H1 (cell line): ENCODE measurements around the gene FJX1. TPM values are rescaled to one million over a fixed set of nuclear protein-coding genes. Genes with fewer than 3 reads are reported as not detected.

Experiments
- CTCF ChIA-PET: fragments of 300-600 bp; sonication (Branson Sonifier 250); formaldehyde crosslinking; loops from one replicate; lab custom pipeline; 2021; ENCODE audit not compliant: partially characterized antibody; lab: Charles Lee
- POLR2A ChIA-PET: fragments of 300-600 bp; sonication (Branson Sonifier 250); formaldehyde crosslinking; loops from one replicate; lab custom pipeline; 2021; ENCODE audit warnings: inconsistent platforms; ENCODE audit not compliant: partially characterized antibody; lab: Charles Lee
- DNase-seq, 2 experiments: peaks; one replicate each; pipeline versions ENCODE4 v3.0.0 to v3.0.0-alpha.2; 2010 to 2022; ENCODE audit warnings: low spot score in 2 of 2, low read depth in 1 of 2, mixed read lengths in 1 of 2
- FAIRE-seq: peaks from 2 replicates; lab custom pipeline; 2011; peaks lifted over from hg19 to GRCh38; lab: Jason Lieb, UNC
- H2AFZ ChIP-seq: 2 replicates; pipeline ENCODE4 v1.8.1; 2012; ENCODE audit warnings: low read length, inconsistent platforms
- H2AK5ac ChIP-seq: 2 replicates; pipeline ENCODE4 v1.6.1; 2013; ENCODE audit warnings: low read depth, low read length
- H2BK120ac ChIP-seq: replicated peaks from 2 replicates; pipeline ENCODE3; 2013; ENCODE audit warnings: low read depth, low read length, inconsistent platforms
- H2BK12ac ChIP-seq: 2 replicates; pipeline ENCODE4 v1.6.1; 2013; ENCODE audit warnings: low read depth, low read length
- H2BK15ac ChIP-seq: 2 replicates; pipeline ENCODE4 v1.6.1; 2013; ENCODE audit warnings: low read length
- H2BK20ac ChIP-seq: 2 replicates; pipeline ENCODE4 v1.6.1; 2013; ENCODE audit warnings: low read length
- H2BK5ac ChIP-seq: 2 replicates; pipeline ENCODE4 v1.6.1; 2013; ENCODE audit warnings: low read depth, low read length
- H3K14ac ChIP-seq: 2 replicates; pipeline ENCODE4 v1.6.1; 2013; ENCODE audit warnings: inconsistent platforms; ENCODE audit not compliant: insufficient read length
- H3K18ac ChIP-seq: 2 replicates; pipeline ENCODE4 v1.6.1; 2013; ENCODE audit warnings: low read length; ENCODE audit errors: extremely low read depth
- H3K23ac ChIP-seq: 2 replicates; pipeline ENCODE4 v1.6.1; 2013; ENCODE audit warnings: inconsistent platforms; ENCODE audit not compliant: insufficient read length
- H3K23me2 ChIP-seq: 2 replicates; pipeline ENCODE4 v1.6.1; 2013; ENCODE audit warnings: low read depth, low read length
- H3K27ac ChIP-seq: 2 replicates; pipeline ENCODE4 v1.6.1; 2011; ENCODE audit warnings: low read depth, low read length, inconsistent platforms
- H3K27me3 ChIP-seq, 4 experiments: replicated peaks in 1 of 4; 1 replicate in 1 of 4; 2 replicates in 3 of 4; pipeline versions ENCODE4 v1.6.1 to v1.8.1; 2011 to 2013; ENCODE audit warnings: low read length in 3 of 4, mild to moderate bottlenecking in 3 of 4, inconsistent platforms in 2 of 4, mixed read lengths in 2 of 4, moderate library complexity in 1 of 4; ENCODE audit not compliant: control insufficient read depth in 3 of 4, insufficient read depth in 3 of 4; ENCODE audit errors: extremely low read depth in 1 of 4
- H3K36me3 ChIP-seq, 4 experiments: 2 replicates each; pipeline versions ENCODE4 v1.6.1 to v1.8.1; 2011 to 2013; ENCODE audit warnings: mild to moderate bottlenecking in 4 of 4, low read length in 3 of 4, moderate library complexity in 2 of 4, control low read depth in 1 of 4, inconsistent platforms in 1 of 4; ENCODE audit not compliant: insufficient read depth in 4 of 4, control insufficient read depth in 2 of 4
- H3K4ac ChIP-seq: replicated peaks from 2 replicates; pipeline ENCODE3; 2013; ENCODE audit warnings: low read length, low read depth, mixed read lengths, inconsistent platforms; ENCODE audit not compliant: insufficient read length
- H3K4me1 ChIP-seq, 4 experiments: replicated peaks in 1 of 4; 1 replicate in 1 of 4; 2 replicates in 3 of 4; pipeline versions ENCODE4 v1.6.1 to v1.8.1; 2011 to 2013; ENCODE audit warnings: low read length in 3 of 4, inconsistent platforms in 2 of 4, mixed read lengths in 1 of 4; ENCODE audit not compliant: insufficient read depth in 4 of 4, control insufficient read depth in 3 of 4
- H3K4me2 ChIP-seq, 2 experiments: 2 replicates each; pipeline versions ENCODE4 v1.6.1 to v1.8.1; 2011 to 2013; ENCODE audit warnings: low read depth in 2 of 2, low read length in 2 of 2, control low read depth in 1 of 2, inconsistent platforms in 1 of 2, mild to moderate bottlenecking in 1 of 2; ENCODE audit not compliant: insufficient read depth in 1 of 2
- H3K4me3 ChIP-seq, 4 experiments: fragments of 200-600, 300-600 bp in 1 of 4; sonication (generic), shearing (Covaris generic), sonication (Bioruptor Twin) in 1 of 4; 2 replicates each; pipeline versions ENCODE4 v1.5.1 to v1.8.1; 2011 to 2016; ENCODE audit warnings: low read length in 4 of 4, low read depth in 3 of 4, control low read depth in 2 of 4, inconsistent platforms in 2 of 4, mild to moderate bottlenecking in 2 of 4, mixed read lengths in 1 of 4, moderate library complexity in 1 of 4; ENCODE audit not compliant: insufficient read depth in 2 of 4; ENCODE audit errors: extremely low read depth in 1 of 4
- H3K56ac ChIP-seq: replicated peaks from 2 replicates; pipeline ENCODE3; 2013; ENCODE audit warnings: low read depth, mild to moderate bottlenecking, mixed read lengths, low read length, inconsistent platforms; ENCODE audit not compliant: insufficient read length
- H3K79me1 ChIP-seq: 2 replicates; pipeline ENCODE4 v1.6.1; 2013; ENCODE audit warnings: low read depth, low read length, control low read depth
- H3K79me2 ChIP-seq, 2 experiments: 2 replicates each; pipeline versions ENCODE4 v1.6.1 to v1.8.1; 2012 to 2013; ENCODE audit warnings: low read length in 2 of 2, mild to moderate bottlenecking in 2 of 2, inconsistent platforms in 1 of 2; ENCODE audit not compliant: insufficient read depth in 2 of 2, control insufficient read depth in 1 of 2
- H3K9ac ChIP-seq, 4 experiments: replicated peaks in 1 of 4; 1 replicate in 1 of 4; 2 replicates in 3 of 4; pipeline versions ENCODE4 v1.6.1 to v1.8.1; 2011 to 2013; ENCODE audit warnings: low read depth in 3 of 4, low read length in 3 of 4, control low read depth in 2 of 4, mild to moderate bottlenecking in 2 of 4, moderate library complexity in 2 of 4, inconsistent platforms in 1 of 4; ENCODE audit errors: extremely low read depth in 1 of 4
- H3K9me3 ChIP-seq, 2 experiments: 2 replicates each; pipeline versions ENCODE4 v1.6.1 to v1.8.1; 2012 to 2013; ENCODE audit warnings: mild to moderate bottlenecking in 2 of 2, moderate library complexity in 2 of 2, control low read depth in 1 of 2, inconsistent platforms in 1 of 2, low read depth in 1 of 2, low read length in 1 of 2, mixed read lengths in 1 of 2; ENCODE audit not compliant: insufficient read depth in 2 of 2
- H4K20me1 ChIP-seq, 2 experiments: replicated peaks in 1 of 2; 2 replicates each; pipeline versions ENCODE3 to v1.8.1; 2011 to 2013; ENCODE audit warnings: inconsistent platforms in 2 of 2, low read length in 2 of 2, mild to moderate bottlenecking in 1 of 2; ENCODE audit not compliant: insufficient read depth in 2 of 2, control insufficient read depth in 1 of 2
- H4K5ac ChIP-seq: 2 replicates; pipeline ENCODE4 v1.6.1; 2013; ENCODE audit warnings: low read length, low read depth, mixed read lengths, inconsistent platforms; ENCODE audit not compliant: insufficient read length
- H4K8ac ChIP-seq: 2 replicates; pipeline ENCODE4 v1.8.0; 2013; ENCODE audit warnings: mild to moderate bottlenecking, moderate library complexity, low read length, inconsistent platforms; ENCODE audit not compliant: insufficient read depth; ENCODE audit errors: extremely low read depth
- H4K91ac ChIP-seq: replicated peaks from 2 replicates; pipeline ENCODE3; 2013; ENCODE audit warnings: low read length, mixed read lengths, inconsistent platforms; ENCODE audit not compliant: insufficient read length
- BCL11A ChIP-seq, 2 experiments: IDR thresholded peaks; one replicate each; pipeline ENCODE4 v1.6.1; 2011; ENCODE audit warnings: low read depth in 2 of 2, low read length in 2 of 2, mild to moderate bottlenecking in 2 of 2
- EZH2 ChIP-seq: fragments of 200-600 bp; sonication (generic); IDR thresholded peaks from 2 replicates; pipeline ENCODE4 v1.7.1; 2012; ENCODE audit warnings: low read depth, mild to moderate bottlenecking, moderate library complexity, low read length, inconsistent platforms; ENCODE audit not compliant: severe bottlenecking
- NANOG ChIP-seq: IDR thresholded peaks from 2 replicates; pipeline ENCODE4 v1.6.1; 2011; ENCODE audit warnings: low read length, low read depth, mild to moderate bottlenecking, inconsistent platforms; ENCODE audit not compliant: insufficient read depth, poor library complexity, severe bottlenecking
- WGBS, 2 experiments: shearing (Covaris generic) in 1 of 2; methylation state at CpG; one replicate each; pipeline versions ENCODE4 v1.1.6 to v1.1.7; 2013 to 2015; ENCODE audit warnings: low lambda C conversion rate in 2 of 2, mixed read lengths in 2 of 2, inconsistent platforms in 1 of 2, low coverage in 1 of 2, missing lambda C conversion rate in 1 of 2; ENCODE audit not compliant: insufficient replicate concordance in 2 of 2, insufficient coverage in 1 of 2, insufficient read length in 1 of 2; ENCODE audit errors: extremely low coverage in 1 of 2, missing lambda C conversion rate in 1 of 2; 5-methylcytosine and 5-hydroxymethylcytosine counted together
- polyA plus RNA-seq, 7 experiments: library from polyadenylated mRNA; depleted of rRNA in 3 of 7; stranded (reverse) in 5 of 7; unstranded in 2 of 7; fragments of >200 nt in 5 of 7; fragments of 200-250 nt in 2 of 7; gene quantifications; 1 replicate in 5 of 7; 2 replicates in 1 of 7; 4 replicates in 1 of 7; pipeline versions ENCODE4 v1.2.1 to v1.2.3, GENCODE V29; 2011 to 2013; ENCODE audit warnings: missing spikeins in 2 of 7, mixed read lengths in 2 of 7
- total RNA-seq: library from RNA; stranded (reverse); fragmentation: NEBNext Ultra II Directional; extraction: Animal tissue kit (Norgen Biotek cat#: 25700); gene quantifications from 2 replicates; pipeline ENCODE4 v1.2.1, GENCODE V29; 2021
- TF ChIP-seq, protein P1 (sequence below): IDR thresholded peaks from 2 replicates; pipeline ENCODE4 v1.6.1; 2011; ENCODE audit warnings: low read depth, mild to moderate bottlenecking, low read length; ENCODE audit not compliant: insufficient read depth
- TF ChIP-seq, protein P2 (sequence below): IDR thresholded peaks from 2 replicates; pipeline ENCODE4 v1.6.1; 2012; ENCODE audit warnings: inconsistent platforms
- TF ChIP-seq, protein P3 (sequence below), 3 experiments: IDR thresholded peaks; 1 replicate in 2 of 3; 2 replicates in 1 of 3; pipeline versions ENCODE4 v1.5.1 to v1.6.1; 2011; ENCODE audit warnings: low read length in 3 of 3, mild to moderate bottlenecking in 3 of 3, inconsistent platforms in 2 of 3, low read depth in 1 of 3, moderate library complexity in 1 of 3; ENCODE audit not compliant: insufficient read depth in 1 of 3; ENCODE audit errors: control extremely low read depth in 1 of 3

The FJX1 gene
- total and polyA plus RNA-seq, 2 of the 8 experiments (the other 6 are each of a cell fraction or from before 2014, with no cell fraction given) = 6.3 to 13.3 TPM

- H3K9me3 ChIP-seq = no peaks in the 10 kb centered on the region
- H3K36me3 ChIP-seq = no peaks in the 10 kb centered on the region
- peak overlapping the region; percentile 92; the same call in 1 of the 2 replicates for H2BK12ac ChIP-seq
- H2BK20ac ChIP-seq = no peak overlapping the region
- peaks cover 11% of the 10 kb centered on the region; the same call in 1 of the 2 replicates for H3K23me2 ChIP-seq
- H3K56ac ChIP-seq = no peak overlapping the region
- peak overlapping the region; percentile 55 to 76 (median 72) for H3K4me3 ChIP-seq
- H2AFZ ChIP-seq = peak overlapping the region; percentile 1; the same call in 1 of the 2 replicates
- H4K5ac ChIP-seq = no peak overlapping the region
- H3K23ac ChIP-seq = no peak overlapping the region
- no peak overlapping the region for H2AK5ac ChIP-seq
- peak overlapping the region; percentile 84; the same call in 1 of the 2 replicates for H2BK15ac ChIP-seq
- ChIA-PET POLR2A (interaction anchor here (0.7 to 3.3 kb wide), 9 partner anchors 9 to 756 kb away, joined by 3 to 14 read pairs (median 4); partner anchors contain the start of gene TRIM44), CTCF (interaction anchor here (0.9 to 1.9 kb wide), 15 partner anchors 17 to 646 kb away, joined by 3 to 7 read pairs (median 4); no protein-coding TSS in a partner anchor)
- no peaks in the 10 kb centered on the region for H3K79me2 ChIP-seq
- FAIRE-seq (no peak), DNase-seq (peak in 1 of 2 experiments; percentile 73)
- peak overlapping the region; percentile 89; the same call in 1 of the 2 replicates for H4K8ac ChIP-seq
- peak overlapping the region; percentile 36; the same call in 1 of the 2 replicates for H3K18ac ChIP-seq
- peak overlapping the region; percentile 79 to 91 for H3K4me2 ChIP-seq
- H4K91ac ChIP-seq = peak overlapping the region; percentile 83
- H2BK5ac ChIP-seq = no peak overlapping the region
- H3K9ac ChIP-seq = peak overlapping the region in 2 of 4 experiments; percentile 35 to 56; a peak in 4 of 7 replicates
- peak overlapping the region; percentile 41 for H3K4ac ChIP-seq
- H3K27me3 ChIP-seq = peaks cover 7 to 29% (median 22%) of the 10 kb centered on the region in 4 experiments
- no peak overlapping the region for H3K27ac ChIP-seq
- H4K20me1 ChIP-seq = no peaks in the 10 kb centered on the region
- 2% methylated on average over 76 of the region's 84 CpGs; no CpG with 5 or more reads in 1 of the 2 experiments for WGBS, 2 experiments
- no peak overlapping the region for H3K14ac ChIP-seq
- no peak overlapping the region for H2BK120ac ChIP-seq
- no peaks in the 10 kb centered on the region for H3K79me1 ChIP-seq
- peaks cover 3 to 19% (median 6%) of the 10 kb centered on the region in 4 experiments; a peak in 6 of 7 replicates for H3K4me1 ChIP-seq
- TF ChIP-seq NANOG = no peak
- TF ChIP-seq, protein P1, sequence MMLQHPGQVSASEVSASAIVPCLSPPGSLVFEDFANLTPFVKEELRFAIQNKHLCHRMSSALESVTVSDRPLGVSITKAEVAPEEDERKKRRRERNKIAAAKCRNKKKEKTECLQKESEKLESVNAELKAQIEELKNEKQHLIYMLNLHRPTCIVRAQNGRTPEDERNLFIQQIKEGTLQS = no peak
- TF ChIP-seq, protein P2, sequence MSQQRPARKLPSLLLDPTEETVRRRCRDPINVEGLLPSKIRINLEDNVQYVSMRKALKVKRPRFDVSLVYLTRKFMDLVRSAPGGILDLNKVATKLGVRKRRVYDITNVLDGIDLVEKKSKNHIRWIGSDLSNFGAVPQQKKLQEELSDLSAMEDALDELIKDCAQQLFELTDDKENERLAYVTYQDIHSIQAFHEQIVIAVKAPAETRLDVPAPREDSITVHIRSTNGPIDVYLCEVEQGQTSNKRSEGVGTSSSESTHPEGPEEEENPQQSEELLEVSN = peak; percentile 95
- TF ChIP-seq, protein P3, sequence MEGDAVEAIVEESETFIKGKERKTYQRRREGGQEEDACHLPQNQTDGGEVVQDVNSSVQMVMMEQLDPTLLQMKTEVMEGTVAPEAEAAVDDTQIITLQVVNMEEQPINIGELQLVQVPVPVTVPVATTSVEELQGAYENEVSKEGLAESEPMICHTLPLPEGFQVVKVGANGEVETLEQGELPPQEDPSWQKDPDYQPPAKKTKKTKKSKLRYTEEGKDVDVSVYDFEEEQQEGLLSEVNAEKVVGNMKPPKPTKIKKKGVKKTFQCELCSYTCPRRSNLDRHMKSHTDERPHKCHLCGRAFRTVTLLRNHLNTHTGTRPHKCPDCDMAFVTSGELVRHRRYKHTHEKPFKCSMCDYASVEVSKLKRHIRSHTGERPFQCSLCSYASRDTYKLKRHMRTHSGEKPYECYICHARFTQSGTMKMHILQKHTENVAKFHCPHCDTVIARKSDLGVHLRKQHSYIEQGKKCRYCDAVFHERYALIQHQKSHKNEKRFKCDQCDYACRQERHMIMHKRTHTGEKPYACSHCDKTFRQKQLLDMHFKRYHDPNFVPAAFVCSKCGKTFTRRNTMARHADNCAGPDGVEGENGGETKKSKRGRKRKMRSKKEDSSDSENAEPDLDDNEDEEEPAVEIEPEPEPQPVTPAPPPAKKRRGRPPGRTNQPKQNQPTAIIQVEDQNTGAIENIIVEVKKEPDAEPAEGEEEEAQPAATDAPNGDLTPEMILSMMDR (IDR thresholded peaks at IDR 0.05; ENCODE audit: control extremely low read depth in 1 of 3, insufficient read depth in 1 of 3, low read depth in 1 of 3, low read length in 3 of 3) = peak in 1 of 3 experiments; percentile 12; a peak in 1 of 4 replicates
- TF ChIP-seq EZH2 = peak; percentile 68
- no peak for TF ChIP-seq BCL11A (IDR thresholded peaks at IDR 0.05; ENCODE audit: low read depth in 2 of 2, low read length in 2 of 2)
Measured at GRCh38 chr11:35619116-35619854, 1.0 kb downstream of the FJX1 start.
